ENCODE results near the gene SNX6.

SNX6 gene

GRCh38 chr14:34620839-34621238, 9.1 kb downstream of the SNX6 start:
- no peak for TF ChIP-seq JUND (IDR thresholded peaks at IDR 0.05; ENCODE audit: low read depth)

GRCh38 chr14:34620115-34620514, 9.8 kb downstream of the SNX6 start:
- in situ Hi-C loops (cut with HindIII; ENCODE audit: low pct_unique_long_range_greater_than_20kb, low sequenced_read_pairs): no loop called here
- no peak for TF ChIP-seq JUND (IDR thresholded peaks at IDR 0.05; ENCODE audit: low read depth)
- no peak for DNase-seq (ENCODE audit: low read depth in 1 of 2, low spot score in 1 of 2)

More at GRCh38 chr14:34620839-34621238, 9.1 kb downstream of the SNX6 start:
- in situ Hi-C loops (cut with HindIII; ENCODE audit: low pct_unique_long_range_greater_than_20kb, low sequenced_read_pairs): no loop called here
- no peak for DNase-seq (ENCODE audit: low read depth in 1 of 2, low spot score in 1 of 2)

DNA sequence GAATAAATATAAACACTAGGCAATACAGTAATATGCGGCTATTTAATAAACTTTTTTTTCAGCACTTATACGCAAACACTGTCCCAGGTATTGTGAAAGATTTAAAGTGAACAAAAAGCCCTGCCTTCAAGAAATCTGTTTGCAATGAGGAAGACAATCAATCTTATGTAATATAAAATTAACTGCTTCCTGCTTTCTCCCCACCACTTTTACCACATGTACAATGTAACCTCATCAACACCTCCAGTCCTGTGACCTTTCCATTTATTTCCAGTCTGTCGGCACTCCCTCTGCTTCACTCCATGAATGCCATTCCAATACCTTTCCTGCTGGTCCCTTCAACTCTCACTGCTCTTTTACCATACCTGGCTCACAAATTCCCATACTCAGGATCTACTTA, 10.5 kb downstream of the SNX6 start:
- DNase-seq (ENCODE audit: low read depth in 1 of 2, low spot score in 1 of 2): no peak
- TF ChIP-seq JUND (IDR thresholded peaks at IDR 0.05; ENCODE audit: low read depth): no peak
- in situ Hi-C loops (cut with HindIII; ENCODE audit: low pct_unique_long_range_greater_than_20kb, low sequenced_read_pairs): no loop called here

DNA sequence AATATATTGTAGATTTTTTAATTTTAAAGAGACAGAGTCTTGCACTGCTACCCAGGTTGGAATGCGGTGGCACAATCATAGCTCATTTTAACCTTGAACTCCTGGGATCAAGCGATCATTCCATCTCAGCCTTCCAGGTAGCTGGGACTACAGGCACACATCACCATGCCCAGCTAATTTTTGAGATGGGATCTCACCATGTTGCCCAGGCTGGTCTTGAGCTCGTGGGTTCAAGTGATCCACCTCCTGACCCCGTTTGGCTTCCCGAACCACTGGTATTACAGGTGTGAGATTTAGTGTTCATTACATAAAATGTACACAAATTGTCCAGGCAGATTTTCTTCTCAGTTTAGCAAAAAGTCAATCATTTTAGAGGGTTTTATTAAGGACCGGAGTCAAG, 13.6 kb downstream of the SNX6 start:
- no peak for TF ChIP-seq JUND (IDR thresholded peaks at IDR 0.05; ENCODE audit: low read depth)
- in situ Hi-C loops (cut with HindIII; ENCODE audit: low pct_unique_long_range_greater_than_20kb, low sequenced_read_pairs): no loop called here
- no peak for DNase-seq (ENCODE audit: low read depth in 1 of 2, low spot score in 1 of 2)

GRCh38 chr14:34615507-34615906, 14.4 kb downstream of the SNX6 start:
- in situ Hi-C loops (cut with HindIII; ENCODE audit: low pct_unique_long_range_greater_than_20kb, low sequenced_read_pairs): no loop called here
- no peak for TF ChIP-seq JUND (IDR thresholded peaks at IDR 0.05; ENCODE audit: low read depth)
- DNase-seq (ENCODE audit: low read depth in 1 of 2, low spot score in 1 of 2): no peak

- no peak for TF ChIP-seq JUND (IDR thresholded peaks at IDR 0.05; ENCODE audit: low read depth)
- no peak for DNase-seq (ENCODE audit: low read depth in 1 of 2, low spot score in 1 of 2)
- in situ Hi-C loops (cut with HindIII; ENCODE audit: low pct_unique_long_range_greater_than_20kb, low sequenced_read_pairs): no loop called here
Measured at GRCh38 chr14:34614638-34615037, 15.3 kb downstream of the SNX6 start.

GRCh38 chr14:34610101-34610500, 19.8 kb downstream of the SNX6 start:
- TF ChIP-seq JUND (IDR thresholded peaks at IDR 0.05; ENCODE audit: low read depth): no peak
- no peak for DNase-seq (ENCODE audit: low read depth in 1 of 2, low spot score in 1 of 2)
- in situ Hi-C loops (cut with HindIII; ENCODE audit: low pct_unique_long_range_greater_than_20kb, low sequenced_read_pairs): no loop called here

DNA sequence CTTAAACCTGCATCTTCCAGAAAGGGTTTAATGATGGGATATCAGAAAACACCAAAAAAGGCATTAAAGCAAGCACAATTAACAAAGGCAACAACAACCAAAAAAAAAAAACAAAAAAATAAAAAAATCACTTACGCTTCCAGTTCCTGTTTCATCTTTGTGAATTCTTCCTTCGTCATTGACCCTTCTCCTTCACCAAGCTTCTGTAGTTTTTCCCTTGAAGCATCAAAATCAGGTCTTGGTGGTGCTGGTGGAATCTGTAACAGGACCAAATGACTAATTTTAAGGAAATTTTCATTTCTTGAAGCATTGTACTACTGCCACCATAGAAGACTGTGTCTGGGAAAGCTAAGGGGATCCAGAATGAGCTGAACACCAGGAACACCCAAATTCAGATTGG, 24.5 kb downstream of the SNX6 start:
- TF ChIP-seq JUND (IDR thresholded peaks at IDR 0.05; ENCODE audit: low read depth): no peak
- DNase-seq (ENCODE audit: low read depth in 1 of 2, low spot score in 1 of 2): no peak
- in situ Hi-C loops (cut with HindIII; ENCODE audit: low pct_unique_long_range_greater_than_20kb, low sequenced_read_pairs): no loop called here

GRCh38 chr14:34604995-34605394, 25.0 kb downstream of the SNX6 start:
- no peak for TF ChIP-seq JUND (IDR thresholded peaks at IDR 0.05; ENCODE audit: low read depth)
- in situ Hi-C loops (cut with HindIII; ENCODE audit: low pct_unique_long_range_greater_than_20kb, low sequenced_read_pairs): no loop called here
- no peak for DNase-seq (ENCODE audit: low read depth in 1 of 2, low spot score in 1 of 2)

GRCh38 chr14:34596891-34597290, 33.1 kb downstream of the SNX6 start:
- no peak for DNase-seq (ENCODE audit: low read depth in 1 of 2, low spot score in 1 of 2)
- no peak for TF ChIP-seq JUND (IDR thresholded peaks at IDR 0.05; ENCODE audit: low read depth)
- in situ Hi-C loops (cut with HindIII; ENCODE audit: low pct_unique_long_range_greater_than_20kb, low sequenced_read_pairs): no loop called here

GRCh38 chr14:34593740-34594375, 36.1 kb downstream of the SNX6 start:
- in situ Hi-C loops (cut with HindIII; ENCODE audit: low pct_unique_long_range_greater_than_20kb, low sequenced_read_pairs): no loop called here
- DNase-seq (ENCODE audit: low read depth in 1 of 2, low spot score in 1 of 2): no peak
- TF ChIP-seq JUND (IDR thresholded peaks at IDR 0.05; ENCODE audit: low read depth): no peak

DNA sequence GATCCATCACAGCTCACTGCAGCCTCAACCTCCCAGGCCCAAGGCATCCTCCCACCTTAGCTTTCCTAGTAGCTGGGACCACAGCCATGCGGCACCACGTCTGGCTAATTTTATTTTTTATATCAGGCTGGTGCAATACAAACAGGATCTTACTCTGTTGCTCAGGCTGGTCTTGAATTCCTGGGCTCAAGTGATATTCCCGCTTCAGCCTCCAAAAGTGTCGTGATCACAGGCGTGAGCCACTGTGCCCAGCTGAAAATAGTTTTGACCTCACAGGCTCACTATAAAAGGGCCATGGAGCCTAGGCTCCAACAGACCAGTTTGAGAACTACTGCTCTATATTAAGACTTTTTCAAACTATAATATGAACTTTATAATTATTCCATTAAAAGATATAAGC, 37.3 kb downstream of the SNX6 start:
- TF ChIP-seq JUND (IDR thresholded peaks at IDR 0.05; ENCODE audit: low read depth): no peak
- in situ Hi-C loops (cut with HindIII; ENCODE audit: low pct_unique_long_range_greater_than_20kb, low sequenced_read_pairs): no loop called here

GRCh38 chr14:34583525-34583924, 46.4 kb downstream of the SNX6 start:
- DNase-seq (ENCODE audit: low read depth in 1 of 2, low spot score in 1 of 2): no peak
- in situ Hi-C loops (cut with HindIII; ENCODE audit: low pct_unique_long_range_greater_than_20kb, low sequenced_read_pairs): no loop called here
- no peak for TF ChIP-seq JUND (IDR thresholded peaks at IDR 0.05; ENCODE audit: low read depth)

More for the DNA sequence above, 37.3 kb downstream of the SNX6 start:
- no peak for DNase-seq (ENCODE audit: low read depth in 1 of 2, low spot score in 1 of 2)

- no peak for TF ChIP-seq JUND (IDR thresholded peaks at IDR 0.05; ENCODE audit: low read depth)
- no peak for DNase-seq (ENCODE audit: low read depth in 1 of 2, low spot score in 1 of 2)
- in situ Hi-C loops (cut with HindIII; ENCODE audit: low pct_unique_long_range_greater_than_20kb, low sequenced_read_pairs): no loop called here
Measured at GRCh38 chr14:34582117-34582680, 47.7 kb downstream of the SNX6 start.
